Measurements from ENCODE around the gene UGT1A5.

DNA sequence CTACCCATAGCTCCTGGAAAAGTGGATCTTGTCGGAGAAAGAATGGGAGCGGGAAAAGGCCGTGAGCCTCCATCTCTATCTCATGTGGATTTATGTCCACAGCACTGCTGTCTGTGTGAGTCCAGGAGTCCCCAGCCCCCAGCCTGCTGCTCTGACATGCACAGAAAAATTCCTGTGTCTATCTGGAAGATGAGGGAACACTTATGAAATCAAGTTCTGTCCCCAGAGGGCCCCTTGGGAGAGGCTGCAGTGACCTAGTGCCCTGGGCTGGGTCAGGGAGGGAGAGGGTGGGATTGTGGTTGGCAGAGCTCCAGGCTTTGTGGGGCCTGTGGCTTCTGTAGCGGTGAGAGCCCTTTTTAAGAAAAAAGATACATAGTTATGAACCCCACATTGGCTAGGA lies 104.1 kb downstream of the UGT1A5 start:
- TF ChIP-seq, protein P1, sequence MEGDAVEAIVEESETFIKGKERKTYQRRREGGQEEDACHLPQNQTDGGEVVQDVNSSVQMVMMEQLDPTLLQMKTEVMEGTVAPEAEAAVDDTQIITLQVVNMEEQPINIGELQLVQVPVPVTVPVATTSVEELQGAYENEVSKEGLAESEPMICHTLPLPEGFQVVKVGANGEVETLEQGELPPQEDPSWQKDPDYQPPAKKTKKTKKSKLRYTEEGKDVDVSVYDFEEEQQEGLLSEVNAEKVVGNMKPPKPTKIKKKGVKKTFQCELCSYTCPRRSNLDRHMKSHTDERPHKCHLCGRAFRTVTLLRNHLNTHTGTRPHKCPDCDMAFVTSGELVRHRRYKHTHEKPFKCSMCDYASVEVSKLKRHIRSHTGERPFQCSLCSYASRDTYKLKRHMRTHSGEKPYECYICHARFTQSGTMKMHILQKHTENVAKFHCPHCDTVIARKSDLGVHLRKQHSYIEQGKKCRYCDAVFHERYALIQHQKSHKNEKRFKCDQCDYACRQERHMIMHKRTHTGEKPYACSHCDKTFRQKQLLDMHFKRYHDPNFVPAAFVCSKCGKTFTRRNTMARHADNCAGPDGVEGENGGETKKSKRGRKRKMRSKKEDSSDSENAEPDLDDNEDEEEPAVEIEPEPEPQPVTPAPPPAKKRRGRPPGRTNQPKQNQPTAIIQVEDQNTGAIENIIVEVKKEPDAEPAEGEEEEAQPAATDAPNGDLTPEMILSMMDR (optimal IDR thresholded peaks at IDR 0.05 in 1 of 3, IDR thresholded peaks at IDR 0.05 in 1 of 3, conservative IDR thresholded peaks at IDR 0.05 in 1 of 3; ENCODE audit: extremely low read depth in 1 of 3, insufficient read depth in 2 of 3, low read length in 3 of 3) = no peak
- TF ChIP-seq EZH2 (IDR thresholded peaks at IDR 0.05; ENCODE audit: low read length) = no peak

Measured in keratinocyte (primary cell).